Adrenal gland (tissue), 12 donors: ENCODE results near the gene NOVA1. TPM values are rescaled to one million over a fixed set of nuclear protein-coding genes. Genes with fewer than 3 reads are reported as not detected.

ENCODE experiments used
- DNase-seq, 7 donors: peaks; one replicate each; pipeline ENCODE4 v3.0.0-alpha.2; 2019 to 2020
- H3K27ac ChIP-seq, 5 donors: fragments of 200-600 bp; sonication (generic) in 4 of 5; 1 replicate in 3 of 5; 2 replicates in 2 of 5; pipeline versions ENCODE4 v1.5.1 to v1.8.0; 2016 to 2020; ENCODE audit warnings: mild to moderate bottlenecking in 1 of 5
- H3K27me3 ChIP-seq: fragments of 200-600 bp; 2 replicates; pipeline ENCODE4 v1.8.0; 2021
- H3K36me3 ChIP-seq, 2 donors: fragments of 200-600 bp; replicated peaks in 1 of 2; 1 replicate in 1 of 2; 2 replicates in 1 of 2; pipeline versions ENCODE4 v1.5.1 to v1.8.0; 2018 to 2022
- H3K4me1 ChIP-seq, 2 donors: fragments of 200-600 bp; replicated peaks in 1 of 2; 1 replicate in 1 of 2; 2 replicates in 1 of 2; pipeline versions ENCODE4 v1.5.1 to v1.8.0; 2018 to 2021
- H3K4me3 ChIP-seq, 4 donors: fragments of 200-600 bp; sonication (generic) in 3 of 4; one replicate each; pipeline ENCODE4 v1.5.1; 2016 to 2018
- H3K9me3 ChIP-seq, 3 donors: fragments of 200-600 bp; sonication (generic) in 1 of 3; replicated peaks in 1 of 3; 1 replicate in 2 of 3; 2 replicates in 1 of 3; pipeline versions ENCODE4 v1.5.1 to v1.8.0; 2016 to 2021
- POLR2A ChIP-seq, 2 donors: fragments of 450-650 bp; IDR thresholded peaks; one replicate each; pipeline ENCODE4 v1.6.1; 2017; ENCODE audit warnings: antibody characterized with exemption in 2 of 2, mild to moderate bottlenecking in 2 of 2, moderate library complexity in 1 of 2
- WGBS, 4 donors: extraction: QIAGEN DNeasy Blood & Tissue Kit in 2 of 4; methylation state at CpG; one replicate each; pipeline versions ENCODE4 v1.1.5 to v1.1.7; 2013 to 2017; 5-methylcytosine and 5-hydroxymethylcytosine counted together
- intact Hi-C, 2 donors: fragments of 100-400 bp; cut with DNase I; formaldehyde crosslinking; loops; one replicate each; pipeline versions ENCODE4 v1.14.1 to v1.15.0; 2022 to 2023
- polyA plus RNA-seq, 3 donors: library from polyadenylated mRNA; stranded (reverse); fragments of 200-250 nt in 2 of 3; fragments of 350-450 nt in 1 of 3; fragmentation: Illumina TruSeq in 1 of 3; extraction: RNeasy Lipid Tissue Mini Kit (QIAGEN cat#74804) in 1 of 3; gene quantifications; one replicate each; pipeline ENCODE4 v1.2.3, GENCODE V29; 2013 to 2014
- total RNA-seq, 9 donors: library from RNA; depleted of rRNA in 4 of 9; stranded (reverse); fragments of >200 nt in 4 of 9; fragments of 120-200 nt in 1 of 9; fragmentation: NEBNext Ultra II Directional in 1 of 9; extraction: Animal tissue kit (Norgen Biotek cat#: 25700) in 1 of 9; gene quantifications; one replicate each; pipeline versions ENCODE4 v1.1.0 to v1.2.4, GENCODE V29; 2013 to 2023
- TF ChIP-seq, protein P1 (sequence below), 6 experiments: fragments of 450-650 bp in 4 of 6; fragments of 200-600 bp in 2 of 6; sonication (generic) in 1 of 6; IDR thresholded peaks; 1 replicate in 5 of 6; 2 replicates in 1 of 6; pipeline versions ENCODE4 v1.5.1 to v1.8.0; 2016 to 2021; ENCODE audit warnings: antibody characterized with exemption in 6 of 6, mild to moderate bottlenecking in 2 of 6, moderate library complexity in 1 of 6
- donor health status: healthy with polysubstance abuse.
- donor health status: Bipolar disorder and iron deficiency.
- donor health status: DM: yes; HTN: yes; CAD: no.
- donor health status: DM: no; HTN: no; CAD: no.
- donor health status: DM: no; HTN: no; CAD: no.
- donor health status: DM: yes; HTN: yes; CAD: no.

The NOVA1 gene
- total and polyA plus RNA-seq, 12 donors, result 0.69 to 16.6 (median 4.4) TPM

DNA sequence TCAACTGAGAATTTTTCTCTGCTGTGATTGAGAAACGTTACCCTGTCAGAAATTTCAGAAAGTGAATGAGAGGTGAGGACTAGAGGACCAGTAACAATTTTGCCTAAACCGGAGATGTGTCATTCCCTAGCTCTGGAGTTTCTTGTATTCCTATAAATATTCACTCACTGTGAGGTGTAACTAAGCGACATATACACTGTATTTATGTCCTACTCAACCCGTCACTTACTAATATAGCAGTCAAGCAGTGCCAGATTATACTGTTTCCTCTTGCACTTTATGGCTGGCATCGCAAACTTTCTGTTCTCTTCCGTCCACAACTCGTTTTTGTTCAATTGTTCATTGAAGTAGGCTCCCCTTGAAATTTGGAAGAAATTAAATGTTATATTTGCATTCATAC, 192.9 kb downstream of the NOVA1 start:
- 76 to 80% (median 79%) methylated on average over 7 of the region's 7 CpGs for WGBS, 4 donors
- TF ChIP-seq, protein P1, sequence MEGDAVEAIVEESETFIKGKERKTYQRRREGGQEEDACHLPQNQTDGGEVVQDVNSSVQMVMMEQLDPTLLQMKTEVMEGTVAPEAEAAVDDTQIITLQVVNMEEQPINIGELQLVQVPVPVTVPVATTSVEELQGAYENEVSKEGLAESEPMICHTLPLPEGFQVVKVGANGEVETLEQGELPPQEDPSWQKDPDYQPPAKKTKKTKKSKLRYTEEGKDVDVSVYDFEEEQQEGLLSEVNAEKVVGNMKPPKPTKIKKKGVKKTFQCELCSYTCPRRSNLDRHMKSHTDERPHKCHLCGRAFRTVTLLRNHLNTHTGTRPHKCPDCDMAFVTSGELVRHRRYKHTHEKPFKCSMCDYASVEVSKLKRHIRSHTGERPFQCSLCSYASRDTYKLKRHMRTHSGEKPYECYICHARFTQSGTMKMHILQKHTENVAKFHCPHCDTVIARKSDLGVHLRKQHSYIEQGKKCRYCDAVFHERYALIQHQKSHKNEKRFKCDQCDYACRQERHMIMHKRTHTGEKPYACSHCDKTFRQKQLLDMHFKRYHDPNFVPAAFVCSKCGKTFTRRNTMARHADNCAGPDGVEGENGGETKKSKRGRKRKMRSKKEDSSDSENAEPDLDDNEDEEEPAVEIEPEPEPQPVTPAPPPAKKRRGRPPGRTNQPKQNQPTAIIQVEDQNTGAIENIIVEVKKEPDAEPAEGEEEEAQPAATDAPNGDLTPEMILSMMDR (IDR thresholded peaks at IDR 0.05), result no peak
- no peak for TF ChIP-seq POLR2A (IDR thresholded peaks at IDR 0.05)
- H3K4me1 ChIP-seq, result no peaks in the 10 kb centered on the region

DNA sequence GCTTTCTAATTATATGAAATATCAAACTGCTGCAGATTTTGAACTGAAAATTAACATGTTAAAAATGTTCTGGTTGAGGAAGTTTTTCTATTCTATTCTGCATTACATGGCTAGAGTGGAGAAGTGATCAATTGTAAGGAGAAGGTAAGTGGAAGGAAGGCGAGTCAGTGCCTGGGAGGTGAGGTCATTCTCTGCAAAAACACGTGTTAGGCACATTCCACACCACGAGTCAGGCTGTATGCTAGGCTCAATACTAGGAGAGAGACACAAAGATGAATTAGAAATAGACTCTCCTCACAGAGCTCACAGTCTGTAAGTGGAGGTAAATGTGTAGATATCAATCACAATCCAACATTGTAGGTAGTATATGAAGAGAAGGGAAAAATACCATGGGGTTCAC, 194.1 kb downstream of the NOVA1 start:
- H3K27ac ChIP-seq, result no peak overlapping the region
- 47 to 66% (median 49%) methylated on average over 3 of the region's 3 CpGs for WGBS, 4 donors
- no peak for TF ChIP-seq POLR2A (IDR thresholded peaks at IDR 0.05)
- TF ChIP-seq, protein P1 (IDR thresholded peaks at IDR 0.05), result no peak

More for the DNA sequence above, 192.9 kb downstream of the NOVA1 start:
- Histone ChIP-seq H3K27ac (no peak overlapping the region), H3K36me3 (no peaks in the 10 kb centered on the region), H3K4me3 (no peak overlapping the region), H3K27me3 (no peaks in the 10 kb centered on the region), H3K9me3 (no peaks in the 10 kb centered on the region)
- no peak for DNase-seq
- intact Hi-C loops, result no loop called here

DNA sequence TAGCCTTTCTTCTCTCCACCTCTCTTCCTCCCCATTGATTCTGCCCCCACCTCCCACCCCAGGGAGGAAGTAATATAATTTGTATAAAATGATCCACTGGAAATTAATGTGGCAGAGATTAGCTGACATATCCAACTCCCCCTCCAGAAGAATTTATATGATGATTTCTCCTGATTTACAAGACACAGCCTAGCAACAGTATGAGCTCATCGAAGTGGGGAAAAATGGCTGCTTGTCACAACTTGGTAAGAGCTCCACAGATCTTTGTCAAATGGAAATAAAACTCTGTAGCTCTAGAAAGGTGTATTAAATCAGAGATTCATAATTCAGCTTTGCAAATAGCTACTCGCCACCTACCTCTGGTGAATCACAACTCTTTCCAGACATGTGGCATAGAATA, 195.7 kb downstream of the NOVA1 start:
- intact Hi-C loops, result no loop called here
- no peaks in the 10 kb centered on the region for H3K36me3 ChIP-seq
- WGBS, 4 donors, result 64 to 87% (median 84%) methylated on average over 2 of the region's 2 CpGs
- TF ChIP-seq, protein P1 (IDR thresholded peaks at IDR 0.05), result no peak
- no peak for TF ChIP-seq POLR2A (IDR thresholded peaks at IDR 0.05)
- no peak overlapping the region for H3K4me3 ChIP-seq
- no peaks in the 10 kb centered on the region for H3K4me1 ChIP-seq
- H3K9me3 ChIP-seq, result no peaks in the 10 kb centered on the region
- H3K27ac ChIP-seq, result no peak overlapping the region
- DNase-seq, result no peak
- no peaks in the 10 kb centered on the region for H3K27me3 ChIP-seq

More for the DNA sequence above, 194.1 kb downstream of the NOVA1 start:
- no peak for DNase-seq
- Histone ChIP-seq H3K4me3 (no peak overlapping the region), H3K27me3 (no peaks in the 10 kb centered on the region), H3K4me1 (no peaks in the 10 kb centered on the region), H3K9me3 (no peaks in the 10 kb centered on the region), H3K36me3 (no peaks in the 10 kb centered on the region)
- intact Hi-C loops, result no loop called here

DNA sequence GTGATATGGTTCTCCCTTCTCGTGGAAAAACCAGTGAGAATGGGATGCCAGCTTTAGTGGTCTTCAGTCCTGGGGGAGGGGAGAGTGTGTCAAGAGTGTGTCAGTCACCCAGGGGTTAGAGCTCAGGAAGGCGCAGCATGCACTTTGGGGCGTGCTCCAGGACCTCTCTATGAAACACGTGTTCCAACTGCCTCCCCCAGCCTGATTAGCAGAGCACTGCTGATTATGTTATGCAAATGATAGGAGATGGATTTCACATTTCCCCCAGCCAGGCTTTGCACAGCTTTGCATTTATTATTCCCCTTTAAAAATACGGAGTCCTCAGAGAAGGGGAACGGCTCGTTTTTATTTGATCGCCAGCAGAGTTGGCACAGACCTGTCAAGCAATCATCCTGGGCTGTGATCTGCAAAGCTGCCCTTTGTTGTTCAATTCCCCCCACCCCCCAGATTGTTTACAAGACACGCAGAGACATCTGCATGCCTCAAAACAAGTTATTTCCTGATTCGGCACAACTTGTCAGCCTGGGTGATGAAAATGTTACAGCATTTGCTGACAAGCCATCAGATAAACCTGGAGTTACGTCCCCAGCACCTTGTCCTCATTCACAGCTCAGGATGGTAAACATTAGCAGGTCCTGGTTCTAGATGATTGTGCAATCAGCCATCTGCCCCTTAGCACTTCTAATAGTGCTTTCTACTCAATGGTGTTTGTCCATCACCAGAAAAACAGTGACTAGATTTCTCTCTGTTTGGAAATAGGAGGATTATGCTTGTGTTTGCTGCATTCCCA, 196.5 kb downstream of the NOVA1 start:
- 40 to 52% (median 45%) methylated on average over 10 to 11 of the region's 11 CpGs for whole genome bisulfite sequencing, 4 donors
- DNase-seq, result no peak
- no peaks in the 10 kb centered on the region for H3K36me3 ChIP-seq
- no peak overlapping the region for H3K4me3 ChIP-seq
- no peaks in the 10 kb centered on the region for H3K27me3 ChIP-seq
- no peak overlapping the region for H3K27ac ChIP-seq
- no peaks in the 10 kb centered on the region for H3K9me3 ChIP-seq
- H3K4me1 ChIP-seq, result no peaks in the 10 kb centered on the region
- no peak for TF ChIP-seq POLR2A (IDR thresholded peaks at IDR 0.05)
- TF ChIP-seq, protein P1 (IDR thresholded peaks at IDR 0.05), result no peak
- intact Hi-C loops, result no loop called here
